ENCODE measurements around the gene SORL1-AS1.
"Not testable (repeated sequence)": the region's sequence is repeated elsewhere in the genome, so short reads cannot be mapped to it uniquely, and the experiment has no call there.

The SORL1-AS1 gene

DNA sequence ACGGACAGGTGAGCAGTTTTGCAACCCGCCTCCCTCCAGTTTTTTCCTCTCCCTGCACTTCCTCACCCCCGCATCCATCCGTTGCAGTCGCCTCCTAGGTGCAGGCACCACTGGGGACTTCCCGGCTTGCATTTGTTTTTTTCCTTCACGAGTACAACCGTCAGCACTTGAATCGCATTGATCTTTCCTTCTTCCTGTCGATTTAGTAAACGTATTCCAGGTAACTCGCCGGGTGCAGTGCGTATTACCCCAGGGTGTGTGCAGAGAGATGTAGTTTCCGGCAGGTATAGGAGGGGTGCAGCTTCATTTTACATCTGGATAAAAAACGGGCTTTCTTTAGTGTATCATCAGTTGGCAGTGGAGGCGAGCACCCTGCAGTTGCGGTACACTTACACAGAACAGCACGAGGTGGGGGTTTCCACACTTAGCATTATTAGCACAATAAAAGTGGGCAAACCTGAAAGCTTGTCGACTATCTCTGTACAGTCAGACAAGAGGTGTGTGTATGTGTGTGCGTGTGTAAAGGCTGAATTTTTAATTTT lies at the start of gene SORL1-AS1:
Gene SORL1-AS1, minus strand, starts transcription at position 359 of the 542 bp plus-strand sequence.
- no peak for DNase-seq (ENCODE audit: low read depth)

DNA sequence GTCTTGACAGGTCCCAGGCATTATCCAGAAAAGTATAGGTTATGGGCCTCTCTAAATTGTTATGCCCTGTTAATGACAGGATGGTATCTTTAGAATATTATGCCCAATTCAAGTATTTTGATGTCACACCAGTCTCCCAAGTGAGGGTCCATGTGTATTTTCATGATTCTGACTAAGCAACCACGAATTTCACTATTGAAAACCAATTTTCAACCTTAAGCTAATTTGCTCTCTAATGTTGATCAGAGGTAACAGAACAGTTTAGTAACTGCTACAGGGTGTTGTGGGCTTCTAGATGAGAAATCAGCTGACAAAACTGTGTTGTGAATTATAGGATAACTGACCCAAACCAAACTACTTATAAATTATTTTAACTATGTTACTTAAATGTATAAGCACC lies 48.0 kb upstream of the SORL1-AS1 start:
- DNase-seq (ENCODE audit: low read depth), result no peak

DNA sequence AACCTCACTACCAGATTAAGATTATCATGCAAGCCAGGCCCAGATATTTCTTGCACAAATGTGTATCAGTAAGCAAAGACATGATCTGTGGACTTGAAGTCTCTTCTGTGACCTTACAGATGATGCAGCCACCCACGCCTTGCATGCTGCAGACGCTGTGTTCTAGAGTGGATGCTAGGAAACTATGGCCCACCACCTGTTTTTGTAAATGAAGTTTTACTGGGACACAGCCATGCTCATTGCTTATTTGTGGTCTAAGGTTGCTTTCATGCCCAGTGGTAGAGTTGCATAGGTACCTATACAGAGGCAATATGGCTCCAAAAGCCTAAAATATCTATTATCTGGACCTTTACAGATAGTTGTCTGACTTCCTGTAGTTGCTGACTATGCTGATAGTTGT lies 47.5 kb upstream of the SORL1-AS1 start:
- DNase-seq (ENCODE audit: low read depth), result no peak

DNA sequence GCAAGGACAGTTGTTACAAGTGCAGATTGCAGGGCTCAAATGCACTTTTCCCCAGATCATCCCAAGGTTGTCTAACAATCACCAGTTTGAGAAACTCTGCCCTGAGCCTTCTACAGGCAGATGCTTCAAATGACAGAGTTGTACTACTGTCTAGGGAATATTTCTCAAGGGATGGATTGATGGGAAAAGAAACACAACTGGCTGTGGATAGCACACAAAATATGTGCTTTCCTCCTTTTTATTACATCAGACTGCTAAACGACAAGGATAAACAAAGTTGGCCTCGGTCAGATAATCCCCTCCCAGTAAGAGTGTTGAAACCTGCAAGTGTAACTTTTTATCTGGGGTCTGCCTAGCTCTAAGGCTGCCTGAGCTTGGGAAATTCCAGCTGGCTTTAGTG lies 46.6 kb upstream of the SORL1-AS1 start:
- no peak for DNase-seq (ENCODE audit: low read depth)

DNA sequence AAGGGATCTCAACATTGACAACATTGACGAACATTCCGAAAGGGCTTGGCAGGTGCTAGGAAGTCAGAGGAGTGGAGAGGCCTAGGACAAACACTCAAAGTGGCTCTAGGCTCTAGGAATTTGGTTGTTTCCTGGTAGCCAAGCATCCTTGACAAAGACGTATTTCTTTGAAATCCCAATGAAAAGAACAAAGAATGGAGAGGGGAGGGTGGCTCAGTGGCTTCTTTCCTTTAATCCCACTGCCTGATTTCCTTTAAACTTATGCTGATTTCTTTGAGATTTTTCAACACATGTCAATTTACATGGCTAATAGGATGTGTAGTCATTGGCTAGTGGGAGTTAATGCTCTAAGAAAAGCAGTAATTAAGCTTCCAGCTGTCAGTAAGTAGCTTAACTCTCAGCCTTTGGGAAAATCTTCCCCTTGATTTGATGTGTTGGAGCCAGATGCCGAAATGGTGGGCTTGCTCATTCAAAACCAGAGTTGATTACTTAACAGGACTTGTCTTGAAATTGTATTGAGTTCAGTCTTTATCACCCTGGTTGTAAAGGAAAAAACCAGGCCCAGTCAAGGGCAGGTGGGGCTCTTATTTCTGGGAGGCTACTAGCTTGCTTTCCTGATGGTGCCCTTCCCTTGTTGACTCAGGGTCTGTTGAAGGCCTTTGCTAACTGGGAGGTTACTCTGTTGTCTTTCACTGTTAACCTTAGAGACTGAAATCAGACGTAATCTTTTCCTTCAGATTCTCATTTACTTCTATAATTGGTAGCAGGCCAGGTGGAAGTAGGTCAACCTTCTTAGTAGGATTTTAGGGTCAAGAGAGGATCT lies 44.6 kb upstream of the SORL1-AS1 start:
- DNase-seq (ENCODE audit: low read depth), result no peak

DNA sequence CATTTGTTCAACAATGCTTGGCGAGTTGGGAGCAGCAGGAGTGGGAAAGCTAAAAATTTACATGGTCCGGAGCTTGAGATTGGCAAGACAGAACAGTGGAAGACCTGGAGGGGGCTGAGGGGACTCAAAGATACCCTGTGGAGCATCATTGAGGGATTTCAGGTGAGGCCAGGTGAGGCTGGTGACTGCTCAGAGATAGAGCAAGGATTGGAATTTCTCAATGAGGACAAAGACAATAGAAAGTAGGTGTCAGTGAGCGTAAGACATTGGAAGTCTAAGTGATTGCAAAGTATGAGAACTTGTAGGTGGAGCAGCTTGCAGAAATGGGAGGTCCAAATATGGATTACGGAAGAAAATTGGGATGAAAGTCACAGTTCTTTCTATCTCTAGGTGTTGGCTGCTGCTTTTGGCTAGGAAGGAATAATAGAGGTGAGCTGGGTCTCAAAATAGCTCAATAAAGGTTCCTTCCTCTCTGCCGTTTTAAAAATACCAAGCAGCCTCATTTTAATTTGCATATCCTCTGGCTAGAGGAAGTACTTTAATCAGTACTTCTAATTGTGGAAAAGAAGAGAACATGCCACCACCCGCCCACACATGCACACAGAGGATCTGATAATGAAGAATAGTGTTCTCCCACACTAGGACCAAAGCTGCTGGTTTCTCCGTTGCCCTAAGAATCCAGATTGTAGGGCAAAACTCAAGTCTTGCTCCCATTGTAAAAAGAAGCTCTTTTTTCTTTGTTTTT lies 41.8 kb upstream of the SORL1-AS1 start:
- peak; percentile 49 for DNase-seq (ENCODE audit: low read depth)

DNA sequence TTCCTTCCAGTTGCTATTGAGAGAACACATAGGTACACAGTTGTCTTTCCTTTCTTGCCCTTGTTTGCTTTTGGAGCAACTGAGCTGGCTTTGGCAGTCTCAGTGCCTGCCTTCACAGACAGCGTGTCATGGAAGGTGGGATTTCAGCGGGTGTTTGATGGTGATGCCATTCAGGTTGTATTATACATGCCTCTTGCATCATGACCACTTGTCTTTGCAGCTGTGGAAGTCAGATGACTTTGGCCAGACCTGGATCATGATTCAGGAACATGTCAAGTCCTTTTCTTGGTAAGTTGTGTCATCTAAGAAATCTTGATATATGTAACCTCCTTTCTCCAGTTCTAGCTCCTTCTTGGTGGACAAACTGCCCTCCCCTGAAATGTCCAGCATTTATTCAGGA lies 37.1 kb upstream of the SORL1-AS1 start:
- DNase-seq (ENCODE audit: low read depth), result no peak

DNA sequence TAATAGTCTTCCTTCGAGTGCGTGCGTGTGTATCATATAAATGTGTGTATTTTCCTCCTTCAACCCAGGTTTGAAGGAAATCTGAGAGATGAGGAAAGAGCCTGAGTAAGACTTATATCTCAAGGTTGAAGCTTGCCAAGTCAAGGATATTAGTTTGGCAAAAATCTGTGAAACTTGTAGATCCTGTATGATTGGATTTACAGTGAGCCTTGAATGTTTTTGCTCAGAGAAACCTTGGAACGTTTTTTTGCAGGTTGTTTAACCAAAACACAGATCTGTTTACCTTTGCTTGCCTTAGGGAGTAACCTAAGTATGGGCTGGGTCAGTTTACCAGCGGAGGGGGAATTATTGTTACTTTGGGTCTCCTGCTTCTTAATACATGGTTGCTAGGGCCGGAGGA lies 35.9 kb upstream of the SORL1-AS1 start:
- no peak for DNase-seq (ENCODE audit: low read depth)

DNA sequence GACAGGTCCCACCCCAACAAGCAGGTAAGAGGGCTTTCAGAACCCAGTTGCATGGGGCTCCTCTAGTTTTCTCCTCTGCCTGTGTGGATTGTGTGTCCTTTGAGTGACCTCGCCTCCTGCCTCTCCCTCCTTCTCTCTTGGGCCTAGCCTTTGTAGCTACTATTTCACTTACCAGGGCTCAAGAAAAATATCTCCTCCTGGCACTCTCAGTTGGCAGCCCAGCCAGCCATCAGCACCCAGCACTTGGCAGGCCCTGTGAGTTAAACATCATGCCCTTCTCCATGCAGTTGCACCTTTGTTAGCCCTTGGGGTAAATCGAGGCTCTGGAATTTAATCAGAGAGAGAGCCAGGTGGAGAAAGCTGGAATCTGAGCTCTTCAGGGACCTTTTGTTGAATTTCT lies 35.4 kb upstream of the SORL1-AS1 start:
- DNase-seq (ENCODE audit: low read depth), result no peak

DNA sequence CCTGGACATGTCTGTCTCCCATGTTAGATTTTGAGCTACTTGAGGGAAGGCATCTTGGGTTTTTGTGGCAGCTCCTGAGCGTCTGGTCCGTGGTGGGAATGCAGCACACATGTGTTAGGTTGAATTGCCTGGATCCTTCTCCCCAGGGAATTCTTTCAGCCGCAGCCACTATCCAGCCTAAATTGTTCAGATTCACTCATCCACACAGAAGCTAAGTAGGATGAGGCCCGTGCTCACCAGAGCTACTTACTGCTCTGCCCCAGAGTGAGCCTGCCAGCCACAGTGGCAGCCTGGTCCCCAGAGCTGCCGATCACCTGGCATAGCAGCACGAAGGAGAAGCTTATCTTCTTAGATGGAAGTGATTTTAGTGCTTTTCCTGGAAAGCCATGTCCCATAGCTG lies 34.4 kb upstream of the SORL1-AS1 start:
- DNase-seq (ENCODE audit: low read depth), result no peak

DNA sequence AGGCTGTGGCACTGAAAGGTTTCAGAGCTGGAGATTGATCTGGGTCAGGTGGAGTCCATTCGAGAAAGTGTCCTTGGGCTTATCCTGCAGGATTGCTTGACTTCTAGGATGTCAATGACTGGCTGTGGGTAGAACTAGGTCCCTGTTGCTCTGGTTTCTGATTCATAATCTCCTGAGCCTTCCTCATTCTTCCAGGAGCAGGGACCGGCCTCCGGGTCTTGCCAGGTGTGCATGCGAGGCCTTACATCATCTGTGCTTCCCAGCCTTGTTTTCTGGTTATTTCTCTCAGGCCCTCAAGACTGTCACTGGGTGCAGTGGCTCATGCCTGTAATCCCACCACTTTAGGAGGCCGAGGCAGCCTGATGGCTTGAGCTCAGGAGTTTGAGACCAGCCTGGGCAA lies 33.3 kb upstream of the SORL1-AS1 start:
- no peak for DNase-seq (ENCODE audit: low read depth)

DNA sequence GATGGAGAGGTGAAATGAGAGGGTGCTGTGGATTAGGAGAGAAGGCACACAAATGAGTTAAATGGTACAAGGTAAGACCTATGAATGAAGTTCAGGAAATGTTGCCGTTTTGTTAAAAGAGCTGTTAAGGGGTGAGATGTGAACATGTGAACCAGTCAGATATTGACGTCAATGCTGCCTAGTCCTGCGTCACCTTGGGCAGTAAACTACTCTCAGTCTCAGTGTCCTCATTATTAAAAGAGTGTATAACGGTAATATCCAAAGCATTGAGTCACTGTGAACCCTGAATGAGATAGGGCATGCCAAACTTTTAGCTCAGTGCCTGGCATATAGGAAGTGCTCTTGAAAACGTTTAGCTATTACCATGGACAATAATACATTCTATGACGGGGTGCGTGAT lies 32.4 kb upstream of the SORL1-AS1 start:
- no peak for DNase-seq (ENCODE audit: low read depth)

DNA sequence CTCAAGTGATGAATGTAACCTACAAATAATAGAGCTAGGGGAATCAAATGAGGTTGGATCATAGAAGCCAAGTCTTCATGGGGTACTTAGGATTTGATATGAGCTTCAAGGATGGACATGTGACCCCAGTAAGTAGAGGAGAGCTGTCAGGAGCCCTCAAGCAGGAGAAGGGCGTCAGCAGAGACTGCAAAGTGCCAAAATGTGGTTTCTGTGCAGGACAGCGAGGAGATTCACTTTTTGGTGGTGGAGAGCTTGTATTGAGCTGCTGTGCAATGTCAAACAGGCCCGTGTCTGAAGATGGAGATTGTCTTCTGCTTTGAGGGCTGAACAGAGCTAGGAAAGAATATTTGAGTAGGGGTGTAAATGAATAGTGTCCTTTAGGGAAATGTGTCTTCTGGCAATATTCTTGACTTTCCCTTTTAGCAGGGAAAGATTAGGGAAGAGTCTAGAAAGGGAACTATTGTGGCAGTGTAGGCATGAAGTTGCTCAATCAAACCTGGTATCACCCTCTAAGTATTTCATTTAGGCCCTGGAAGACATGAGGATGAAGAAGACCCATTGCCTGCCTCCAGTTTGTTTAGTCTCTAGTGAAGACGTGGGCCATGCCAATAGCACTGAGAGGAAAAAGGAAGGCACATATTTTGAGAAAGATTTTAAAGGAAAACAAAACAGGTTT lies 31.2 kb upstream of the SORL1-AS1 start:
- no peak for DNase-seq (ENCODE audit: low read depth)

DNA sequence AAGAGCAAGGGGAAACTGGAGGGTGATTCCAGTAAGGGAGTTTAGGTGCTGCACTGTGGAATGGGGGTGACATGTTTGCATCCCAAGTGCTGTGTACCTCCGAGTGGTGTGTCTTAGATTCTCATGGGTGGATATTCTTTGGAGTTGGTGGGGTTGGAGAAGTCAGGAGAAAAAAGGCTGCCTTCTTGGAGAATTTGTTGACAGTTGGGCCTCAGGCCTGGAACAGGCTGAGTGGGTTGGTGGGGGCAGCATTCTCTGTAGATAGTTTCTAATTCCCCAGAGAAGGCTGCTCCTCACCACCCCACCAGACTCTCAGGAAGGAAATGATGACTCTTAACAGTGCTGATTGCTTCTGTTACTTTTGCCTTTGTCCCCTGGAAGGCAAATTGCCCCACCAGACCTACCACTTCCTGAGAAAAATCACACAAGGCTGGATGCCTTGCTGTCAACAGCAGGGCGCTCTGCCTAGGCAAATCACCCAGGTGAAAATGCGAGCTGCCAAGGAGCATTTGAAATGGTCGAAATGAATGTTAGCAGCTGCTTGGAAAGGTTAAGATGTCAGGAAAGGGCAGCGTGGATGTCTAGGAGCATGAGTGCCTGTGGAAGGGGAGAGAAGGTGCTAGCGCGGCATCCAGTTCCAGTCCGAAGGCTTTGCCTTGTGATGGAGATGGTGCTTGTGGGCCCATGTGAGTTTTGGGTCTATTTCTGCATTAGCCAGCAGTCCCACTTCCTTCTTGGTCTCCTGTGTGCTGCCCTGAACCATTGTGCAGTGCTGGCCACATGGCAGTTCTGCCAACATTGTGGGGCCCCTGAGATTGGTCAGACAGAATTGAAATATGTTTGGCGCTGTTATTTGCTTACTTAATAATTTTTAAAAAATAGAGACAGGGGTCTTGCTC lies 29.7 kb upstream of the SORL1-AS1 start:
- DNase-seq (ENCODE audit: low read depth), result no peak

DNA sequence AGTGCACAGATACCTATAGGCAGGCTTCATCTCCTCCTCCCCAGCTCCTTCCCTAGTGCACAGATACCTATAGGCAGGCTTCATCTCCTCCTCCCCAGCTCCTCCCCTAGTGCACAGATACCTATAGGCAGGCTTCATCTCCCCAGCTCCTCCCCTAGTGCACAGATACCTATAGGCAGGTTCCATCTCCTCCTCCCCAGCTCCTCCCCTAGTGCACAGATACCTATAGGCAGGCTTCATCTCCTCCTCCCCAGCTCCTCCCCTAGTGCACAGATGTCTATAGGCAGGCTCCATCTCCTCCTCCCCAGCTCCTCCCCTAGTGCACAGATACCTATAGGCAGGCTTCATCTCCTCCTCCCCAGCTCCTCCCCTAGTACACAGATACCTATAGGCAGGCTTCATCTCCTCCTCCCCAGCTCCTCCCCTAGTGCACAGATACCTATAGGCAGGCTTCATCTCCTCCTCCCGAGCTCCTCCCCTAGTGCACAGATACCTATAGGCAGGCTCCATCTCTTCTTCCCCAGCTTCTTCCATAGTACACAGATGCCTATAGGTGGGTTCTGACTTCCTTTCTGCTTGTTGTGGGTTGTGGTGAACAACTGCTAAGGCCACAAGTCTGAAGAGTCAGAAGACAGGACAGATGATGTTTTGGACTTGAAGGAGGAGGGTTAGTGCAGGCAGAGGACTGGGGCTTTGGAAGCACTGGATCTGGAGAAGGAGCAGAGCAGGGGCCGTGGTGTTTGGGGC lies 28.9 kb upstream of the SORL1-AS1 start:
- DNase-seq (ENCODE audit: low read depth), result not testable (repeated sequence)

DNA sequence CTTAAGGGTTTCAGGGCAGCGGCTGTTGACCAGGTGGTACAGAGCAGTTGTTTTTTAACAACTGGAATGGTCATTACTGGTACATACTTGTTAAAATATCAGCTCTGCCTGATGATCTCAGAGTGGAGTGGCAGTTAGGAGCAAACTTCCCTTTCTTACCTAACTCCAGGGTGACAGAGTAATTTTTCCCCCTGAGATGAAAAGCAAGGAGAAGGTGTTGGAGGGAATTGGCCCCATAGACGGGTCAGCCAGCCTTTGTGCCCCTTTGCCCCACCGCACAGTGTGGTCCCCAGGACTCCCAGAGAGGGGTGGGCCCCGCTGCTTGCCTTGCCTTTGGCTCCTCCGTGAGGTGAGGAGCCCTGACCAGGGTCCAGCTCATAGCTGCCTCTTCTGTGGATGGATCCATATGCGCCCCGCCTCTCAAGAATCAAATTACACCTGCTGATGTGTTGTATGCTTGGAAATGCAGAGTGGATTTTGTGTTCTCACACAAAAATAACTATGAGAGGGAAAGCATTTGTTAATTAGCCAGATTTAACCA lies 27.0 kb upstream of the SORL1-AS1 start:
- DNase-seq (ENCODE audit: low read depth), result no peak

DNA sequence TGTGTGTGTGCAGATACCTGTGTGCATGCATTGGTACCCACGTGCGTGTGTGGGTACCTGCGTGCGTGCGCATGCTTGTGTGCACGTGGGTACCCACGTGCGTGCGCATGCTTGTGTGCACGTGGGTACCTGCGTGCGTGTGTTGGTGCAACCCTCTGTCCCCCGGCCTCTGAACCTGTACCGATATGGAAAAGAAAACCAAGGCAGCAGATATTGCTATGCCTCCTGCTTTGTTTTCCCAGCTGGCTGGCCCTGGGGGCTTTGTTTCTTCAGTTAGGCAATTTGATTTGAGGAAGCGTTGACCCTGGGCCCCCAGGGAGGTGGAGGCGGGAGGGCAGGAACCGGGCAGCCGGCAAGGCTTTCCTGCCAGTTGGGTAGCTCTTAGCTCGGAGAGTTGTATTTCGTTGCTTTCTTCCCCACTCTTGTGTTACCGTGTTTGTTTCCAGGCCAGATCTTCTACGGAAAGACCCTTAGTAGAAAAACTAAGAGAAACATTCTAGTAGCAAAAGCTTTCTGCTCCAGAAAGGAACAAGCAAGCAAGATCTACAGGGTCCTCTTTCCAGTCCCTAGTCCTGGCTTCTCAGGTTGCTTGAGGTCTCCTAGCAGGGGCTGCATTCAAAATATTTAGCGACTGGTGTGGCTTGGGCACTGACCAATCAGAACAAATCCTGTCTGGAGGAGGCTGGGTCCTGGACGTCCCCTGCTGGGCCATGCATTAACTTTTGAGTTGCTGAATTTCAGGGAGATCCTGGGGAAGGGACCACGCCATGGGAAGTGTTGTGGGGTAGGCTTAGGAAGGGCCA lies 26.3 kb upstream of the SORL1-AS1 start:
- DNase-seq (ENCODE audit: low read depth), result no peak

DNA sequence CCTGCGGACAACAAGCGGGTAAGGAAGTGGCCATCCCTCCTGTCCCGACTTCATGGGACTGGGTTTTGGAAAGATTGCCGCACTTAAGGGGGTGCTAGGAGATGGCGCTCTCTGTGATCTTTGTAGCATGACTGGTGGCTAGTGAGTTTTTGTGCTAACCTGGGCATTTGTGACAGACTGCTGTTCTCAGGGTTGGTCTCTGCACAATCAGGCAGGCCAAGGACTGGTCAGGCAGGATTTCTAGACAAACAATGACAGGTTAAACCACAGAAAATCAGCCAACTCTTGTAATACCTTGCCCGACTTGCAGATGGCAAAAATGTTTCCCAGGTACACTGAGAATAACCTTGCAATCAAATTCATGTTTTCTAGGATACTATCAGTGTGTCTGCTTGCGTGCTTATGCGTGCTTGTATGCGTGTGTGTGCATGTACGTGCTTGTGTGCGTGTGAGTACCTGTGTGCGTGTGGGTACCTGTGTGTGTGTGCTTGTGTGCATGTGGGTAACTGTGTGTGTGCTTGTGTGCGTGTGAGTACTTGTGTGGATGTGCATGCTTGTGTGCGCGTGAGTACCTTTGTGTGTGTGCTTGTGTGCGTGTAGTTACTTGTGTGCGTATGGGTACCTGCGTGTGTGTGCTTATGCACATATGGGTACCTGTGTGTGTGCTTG lies 25.6 kb upstream of the SORL1-AS1 start:
- no peak for DNase-seq (ENCODE audit: low read depth)

DNA sequence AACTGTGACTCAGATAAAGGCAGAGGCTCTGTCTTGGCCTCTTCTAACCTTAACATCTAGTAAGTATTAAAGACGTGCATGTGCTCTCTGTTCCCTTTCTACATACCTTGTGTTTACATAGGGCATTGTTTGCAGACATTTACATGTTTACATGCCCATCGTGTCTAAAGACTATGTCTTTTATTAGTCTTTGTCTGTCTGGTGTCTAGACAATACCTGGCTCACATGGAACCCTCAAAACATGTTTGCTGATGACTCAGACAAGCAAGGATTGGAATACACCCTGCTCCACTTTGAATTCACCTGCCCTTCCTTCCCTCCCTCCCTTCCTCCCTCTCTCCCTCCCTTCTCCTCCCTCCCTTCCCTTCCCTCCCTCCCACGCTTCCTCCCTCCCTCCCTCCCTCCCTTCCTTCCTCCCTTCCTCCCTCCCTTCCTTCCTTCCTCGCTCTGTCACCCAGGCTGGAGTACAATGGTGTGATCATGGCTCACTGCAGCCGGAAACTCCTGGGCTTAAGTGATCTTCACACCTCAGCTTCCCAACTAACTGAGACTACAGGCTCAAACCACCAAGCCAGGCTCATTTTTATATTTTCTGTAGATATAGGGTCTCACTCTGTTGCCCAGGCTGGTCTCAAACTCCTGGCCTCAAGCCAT lies 23.7 kb upstream of the SORL1-AS1 start:
- no peak for DNase-seq (ENCODE audit: low read depth)

All from activated T-cell treated with anti-CD3 and anti-CD28 coated beads for 24 hours (primary cell).